Measurements from ENCODE around the gene CRYL1.

Gene CRYL1

DNA sequence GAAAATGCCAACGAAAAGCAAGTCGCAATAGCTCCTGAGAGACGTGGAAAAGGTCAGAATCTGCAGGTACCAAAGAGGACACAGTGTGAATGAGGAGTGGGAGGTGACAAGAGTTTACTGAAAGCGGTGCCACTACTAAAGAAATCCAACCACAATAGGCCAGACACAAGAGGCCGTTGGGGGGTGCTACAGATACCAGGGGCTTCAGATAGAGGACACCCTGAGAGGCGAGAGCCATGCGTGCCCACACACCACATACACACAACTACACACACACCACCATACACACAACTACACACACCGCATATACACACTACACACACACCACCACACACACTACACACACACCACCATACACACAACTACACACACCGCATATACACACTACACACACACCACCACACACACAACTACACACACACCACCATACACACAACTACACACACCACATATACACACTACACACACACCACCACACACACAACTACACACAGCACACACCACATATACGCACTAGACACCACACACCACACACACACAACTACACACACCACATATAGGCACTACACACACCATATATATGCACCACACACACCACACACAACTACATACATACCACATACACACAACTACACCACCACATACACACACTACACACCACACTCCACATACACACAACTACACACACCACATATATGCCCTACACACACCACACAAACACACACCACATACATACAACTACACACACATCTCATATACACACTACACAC, 28.5 kb downstream of the CRYL1 start:
- TF ChIP-seq, protein P1, sequence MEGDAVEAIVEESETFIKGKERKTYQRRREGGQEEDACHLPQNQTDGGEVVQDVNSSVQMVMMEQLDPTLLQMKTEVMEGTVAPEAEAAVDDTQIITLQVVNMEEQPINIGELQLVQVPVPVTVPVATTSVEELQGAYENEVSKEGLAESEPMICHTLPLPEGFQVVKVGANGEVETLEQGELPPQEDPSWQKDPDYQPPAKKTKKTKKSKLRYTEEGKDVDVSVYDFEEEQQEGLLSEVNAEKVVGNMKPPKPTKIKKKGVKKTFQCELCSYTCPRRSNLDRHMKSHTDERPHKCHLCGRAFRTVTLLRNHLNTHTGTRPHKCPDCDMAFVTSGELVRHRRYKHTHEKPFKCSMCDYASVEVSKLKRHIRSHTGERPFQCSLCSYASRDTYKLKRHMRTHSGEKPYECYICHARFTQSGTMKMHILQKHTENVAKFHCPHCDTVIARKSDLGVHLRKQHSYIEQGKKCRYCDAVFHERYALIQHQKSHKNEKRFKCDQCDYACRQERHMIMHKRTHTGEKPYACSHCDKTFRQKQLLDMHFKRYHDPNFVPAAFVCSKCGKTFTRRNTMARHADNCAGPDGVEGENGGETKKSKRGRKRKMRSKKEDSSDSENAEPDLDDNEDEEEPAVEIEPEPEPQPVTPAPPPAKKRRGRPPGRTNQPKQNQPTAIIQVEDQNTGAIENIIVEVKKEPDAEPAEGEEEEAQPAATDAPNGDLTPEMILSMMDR (conservative IDR thresholded peaks at IDR 0.05; ENCODE audit: control insufficient read depth, insufficient read depth, low read depth, low read length) = no peak
- DNase-seq (ENCODE audit: low read depth) = no peak
- no peak overlapping the region for H3K4me3 ChIP-seq (ENCODE audit: control insufficient read depth, low read depth, low read length)

DNA sequence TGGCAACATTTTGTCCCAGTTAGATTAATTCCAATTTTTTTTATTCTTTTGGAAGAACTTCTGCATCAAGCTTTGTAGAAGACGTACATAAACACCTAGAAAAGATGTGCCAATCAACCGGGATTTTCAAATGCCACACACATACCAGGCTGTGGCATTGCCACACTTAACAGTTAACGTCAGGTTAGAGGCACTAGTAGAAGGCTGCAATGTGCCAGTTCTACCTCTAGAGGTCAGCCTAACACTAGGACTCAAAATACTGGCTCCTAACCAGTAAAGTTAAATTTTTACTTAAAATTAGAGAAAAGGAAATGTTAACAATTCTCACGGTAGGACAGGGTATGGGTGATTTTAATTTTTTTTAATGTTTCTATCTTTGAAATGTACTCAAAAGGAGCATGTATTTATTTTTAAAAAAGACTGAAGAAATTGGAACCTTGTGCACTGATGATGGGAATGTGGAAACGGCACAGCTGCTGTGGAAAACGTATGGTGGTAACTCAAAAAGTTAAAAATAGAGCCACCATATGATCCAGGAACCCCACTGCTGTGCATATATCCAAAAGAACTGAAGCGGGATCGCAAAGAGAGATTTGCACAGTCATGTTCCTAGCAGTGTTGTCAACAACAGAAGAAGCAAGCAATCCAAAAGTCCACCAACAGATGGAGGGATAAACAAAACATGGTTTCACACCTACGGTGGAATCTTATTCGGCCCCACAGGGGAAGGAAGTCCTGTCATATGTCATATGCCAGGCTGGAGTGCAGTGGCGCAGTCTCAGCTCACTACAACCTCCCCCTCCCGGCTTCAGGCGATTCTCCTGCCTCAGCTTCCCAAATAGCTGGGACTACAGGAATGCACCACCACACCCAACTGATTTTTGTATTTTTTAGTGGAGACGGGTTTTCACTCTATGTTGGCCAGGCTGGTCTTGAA, 30.3 kb downstream of the CRYL1 start:
- no peak overlapping the region for H3K4me3 ChIP-seq (ENCODE audit: control insufficient read depth, low read depth, low read length)

DNA sequence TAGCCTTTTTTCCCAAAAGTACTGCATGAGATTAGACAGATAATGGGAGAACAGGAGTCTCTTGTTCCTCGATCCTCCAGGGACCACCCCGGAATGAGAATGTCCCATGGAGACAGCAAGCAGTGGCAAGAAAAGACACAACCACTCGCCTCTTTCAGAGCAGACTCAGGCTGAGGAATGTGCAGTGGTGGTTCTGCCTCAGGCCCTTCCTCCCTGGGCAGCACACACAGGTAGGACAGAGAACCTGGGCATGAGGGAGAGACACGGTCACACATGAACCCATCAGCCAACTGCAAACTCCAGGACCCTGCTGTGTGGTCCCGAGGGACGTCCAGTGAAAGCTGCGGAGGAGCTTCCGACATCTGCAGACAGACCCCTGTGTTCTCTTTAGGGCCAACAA, 31.0 kb downstream of the CRYL1 start:
- no peak overlapping the region for H3K4me3 ChIP-seq (ENCODE audit: control insufficient read depth, low read depth, low read length)
- TF ChIP-seq, protein P1 (conservative IDR thresholded peaks at IDR 0.05; ENCODE audit: control insufficient read depth, insufficient read depth, low read depth, low read length) = no peak
- DNase-seq (ENCODE audit: low read depth) = no peak

More for the DNA sequence above, 30.3 kb downstream of the CRYL1 start:
- TF ChIP-seq, protein P1 (conservative IDR thresholded peaks at IDR 0.05; ENCODE audit: control insufficient read depth, insufficient read depth, low read depth, low read length) = peak; percentile 97
- peak; percentile 77 for DNase-seq (ENCODE audit: low read depth)

DNA sequence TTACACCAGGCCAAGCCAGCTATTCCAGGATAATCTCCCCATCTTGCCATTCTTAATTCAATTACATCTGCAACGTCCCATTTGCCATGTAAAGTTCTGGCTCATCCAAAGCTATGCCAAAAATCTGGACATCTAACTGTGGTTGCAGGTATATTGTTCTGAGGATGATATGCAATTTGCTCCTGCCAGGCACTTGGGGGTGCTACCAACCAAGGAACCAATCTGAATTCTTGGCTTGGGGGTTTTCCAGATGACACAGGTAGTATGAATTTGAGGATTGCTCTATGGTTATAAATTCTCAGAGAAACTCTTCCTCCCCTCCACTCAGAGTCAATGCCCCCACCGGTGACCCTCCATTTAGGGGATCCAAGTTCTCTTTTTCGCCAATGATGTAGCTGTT, 33.0 kb downstream of the CRYL1 start:
- no peak overlapping the region for H3K4me3 ChIP-seq (ENCODE audit: control insufficient read depth, low read depth, low read length)
- peak; percentile 10 for DNase-seq (ENCODE audit: low read depth)
- TF ChIP-seq, protein P1 (conservative IDR thresholded peaks at IDR 0.05; ENCODE audit: control insufficient read depth, insufficient read depth, low read depth, low read length) = no peak

DNA sequence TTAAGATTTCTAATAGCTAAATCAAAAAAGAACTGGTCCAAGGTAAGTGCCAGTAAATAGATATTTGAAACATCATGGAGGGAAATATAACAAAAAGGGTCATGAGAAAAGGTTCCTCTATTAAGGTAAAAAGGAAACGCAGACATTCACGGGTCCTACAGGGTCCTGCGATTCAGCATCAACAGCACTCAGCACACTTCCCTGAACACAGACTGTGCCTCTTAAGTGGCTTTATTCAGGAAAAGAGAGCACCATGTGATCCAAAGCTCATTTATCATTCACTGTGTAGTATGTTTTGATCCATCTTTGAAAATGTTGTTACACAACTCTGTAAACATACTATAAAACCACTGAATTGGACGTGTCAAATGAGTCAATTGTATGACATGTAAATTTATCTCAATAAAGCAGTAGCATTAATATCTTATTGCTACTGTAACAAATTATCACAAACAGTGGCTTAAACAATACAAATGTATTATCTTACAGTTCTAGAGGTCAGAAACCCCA, 33.7 kb downstream of the CRYL1 start:
- no peak overlapping the region for H3K4me3 ChIP-seq (ENCODE audit: control insufficient read depth, low read depth, low read length)
- TF ChIP-seq, protein P1 (conservative IDR thresholded peaks at IDR 0.05; ENCODE audit: control insufficient read depth, insufficient read depth, low read depth, low read length) = no peak
- DNase-seq (ENCODE audit: low read depth) = peak; percentile 18

DNA sequence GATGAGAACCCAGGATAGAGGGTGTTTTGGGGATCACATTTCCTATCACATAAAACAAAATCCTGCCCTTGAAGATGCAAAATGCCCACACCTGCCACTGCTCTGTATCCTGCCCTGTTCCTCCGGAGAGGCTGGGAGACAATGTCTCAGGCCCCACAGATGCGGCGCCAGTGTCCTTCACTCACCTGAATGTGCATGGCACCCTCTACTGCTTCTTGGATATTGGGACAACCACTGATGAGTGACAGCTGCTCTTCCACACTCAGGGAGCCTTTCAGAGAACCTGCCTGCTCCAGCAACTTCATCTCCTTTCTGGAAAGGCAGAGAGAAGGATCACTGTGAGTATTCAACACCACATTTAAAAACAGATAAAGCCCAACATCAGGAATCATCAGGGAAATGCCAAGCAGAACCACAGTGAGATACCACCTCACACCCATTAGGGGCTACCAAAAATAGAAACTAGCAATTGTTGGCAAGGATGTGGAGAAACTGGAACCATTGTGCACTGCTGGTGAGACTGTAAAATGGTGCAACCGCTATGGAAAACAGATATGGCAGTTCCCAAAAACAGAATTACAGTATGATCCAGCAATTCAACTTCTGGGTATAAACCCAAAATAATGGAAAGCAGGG, 36.4 kb downstream of the CRYL1 start:
- peak; percentile 56 for DNase-seq (ENCODE audit: low read depth)
- no peak overlapping the region for H3K4me3 ChIP-seq (ENCODE audit: control insufficient read depth, low read depth, low read length)
- TF ChIP-seq, protein P1 (conservative IDR thresholded peaks at IDR 0.05; ENCODE audit: control insufficient read depth, insufficient read depth, low read depth, low read length) = peak; percentile 61

Data from fibroblast of mammary gland (primary cell).